NCI-H128 (cell line): ENCODE results near the gene DNAAF3.

Experiments
- DNase-seq: peaks from one replicate; lab custom pipeline; 2025; ENCODE audit not compliant: unreplicated experiment; lab: John Stamatoyannopoulos, UW

DNAAF3 gene

GRCh38 chr19:55116859-55117662, 49.4 kb downstream of the DNAAF3 start, which contains the start of gene PPP1R12C:
Gene PPP1R12C, minus strand, starts transcription at chr19:55117637. Its CDS starts 94 bp downstream, at chr19:55117543.
- DNase-seq, result no peak

GRCh38 chr19:55116232-55116858, 50.1 kb downstream of the DNAAF3 start:
- DNase-seq, result no peak

GRCh38 chr19:55115446-55116065, 50.9 kb downstream of the DNAAF3 start:
- DNase-seq, result no peak

DNA sequence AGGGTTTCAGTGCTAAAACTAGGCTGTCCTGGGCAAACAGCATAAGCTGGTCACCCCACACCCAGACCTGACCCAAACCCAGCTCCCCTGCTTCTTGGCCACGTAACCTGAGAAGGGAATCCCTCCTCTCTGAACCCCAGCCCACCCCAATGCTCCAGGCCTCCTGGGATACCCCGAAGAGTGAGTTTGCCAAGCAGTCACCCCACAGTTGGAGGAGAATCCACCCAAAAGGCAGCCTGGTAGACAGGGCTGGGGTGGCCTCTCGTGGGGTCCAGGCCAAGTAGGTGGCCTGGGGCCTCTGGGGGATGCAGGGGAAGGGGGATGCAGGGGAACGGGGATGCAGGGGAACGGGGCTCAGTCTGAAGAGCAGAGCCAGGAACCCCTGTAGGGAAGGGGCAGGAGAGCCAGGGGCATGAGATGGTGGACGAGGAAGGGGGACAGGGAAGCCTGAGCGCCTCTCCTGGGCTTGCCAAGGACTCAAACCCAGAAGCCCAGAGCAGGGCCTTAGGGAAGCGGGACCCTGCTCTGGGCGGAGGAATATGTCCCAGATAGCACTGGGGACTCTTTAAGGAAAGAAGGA, 51.8 kb downstream of the DNAAF3 start:
- no peak for DNase-seq

DNA sequence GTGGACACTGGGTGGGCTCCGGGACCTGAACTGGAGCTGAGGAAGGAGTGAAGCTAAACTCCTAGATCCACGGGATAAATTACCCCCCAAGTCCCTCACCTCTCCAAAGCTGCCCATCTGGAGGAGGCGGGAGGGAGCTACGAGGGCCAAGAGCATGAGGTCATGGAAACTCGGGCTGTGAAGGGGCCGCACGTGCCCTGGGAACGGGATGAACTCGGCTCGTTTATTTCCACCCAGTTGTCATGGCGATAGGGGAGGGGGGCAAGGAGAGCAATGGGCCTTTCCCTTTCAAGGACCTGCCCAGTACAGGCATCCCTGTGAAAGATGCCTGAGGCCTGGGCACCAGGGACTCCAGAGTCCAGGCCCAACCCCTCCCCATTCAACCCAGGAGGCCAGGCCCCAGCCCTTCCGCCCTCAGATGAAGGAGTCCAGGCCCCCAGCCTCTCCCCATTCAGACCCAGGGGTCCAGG, 52.8 kb downstream of the DNAAF3 start:
- DNase-seq, result no peak

GRCh38 chr19:55112777-55113569, 53.4 kb downstream of the DNAAF3 start:
- DNase-seq, result no peak

DNA sequence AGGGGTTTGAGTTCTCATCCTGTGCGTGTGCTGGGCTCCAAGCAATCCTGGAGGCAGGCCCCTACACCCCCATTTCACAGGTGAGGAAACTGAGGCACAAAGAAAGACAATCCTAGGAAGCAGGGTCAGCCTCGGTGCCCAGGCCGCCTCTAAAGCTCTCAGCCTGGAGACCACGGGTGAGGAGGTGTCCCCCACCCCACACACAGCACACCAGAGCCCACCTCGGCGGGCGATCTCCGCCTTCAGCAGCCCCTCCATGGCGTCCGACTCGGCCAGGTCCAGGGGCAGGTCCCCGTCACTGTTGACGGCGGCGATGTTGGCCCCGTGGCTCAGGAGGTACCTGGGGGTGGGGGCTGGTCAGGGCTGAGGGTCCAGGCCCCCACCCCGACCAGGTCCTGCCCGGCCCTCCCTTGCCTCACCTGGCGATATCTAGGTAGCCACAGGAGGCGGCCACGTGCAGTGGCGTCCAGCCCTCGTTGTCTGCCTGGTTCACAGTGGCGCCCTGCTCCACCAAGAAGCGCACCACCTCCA, 54.1 kb downstream of the DNAAF3 start:
- no peak for DNase-seq

GRCh38 chr19:55111238-55111831, 55.1 kb downstream of the DNAAF3 start:
- DNase-seq, result no peak

GRCh38 chr19:55109527-55110291, 56.7 kb downstream of the DNAAF3 start:
- no peak for DNase-seq
